GM21786 (cell line): ENCODE results near the gene ABITRAM.
"Not testable (repeated sequence)": the region's sequence is repeated elsewhere in the genome, so short reads cannot be mapped to it uniquely, and the experiment has no call there.

ENCODE experiments used
- ATAC-seq: cut with Tn5 transposase; IDR thresholded peaks from one replicate; pipeline ENCODE4 v1.9.1; 2021; ENCODE audit not compliant: unreplicated experiment

Gene ABITRAM

DNA sequence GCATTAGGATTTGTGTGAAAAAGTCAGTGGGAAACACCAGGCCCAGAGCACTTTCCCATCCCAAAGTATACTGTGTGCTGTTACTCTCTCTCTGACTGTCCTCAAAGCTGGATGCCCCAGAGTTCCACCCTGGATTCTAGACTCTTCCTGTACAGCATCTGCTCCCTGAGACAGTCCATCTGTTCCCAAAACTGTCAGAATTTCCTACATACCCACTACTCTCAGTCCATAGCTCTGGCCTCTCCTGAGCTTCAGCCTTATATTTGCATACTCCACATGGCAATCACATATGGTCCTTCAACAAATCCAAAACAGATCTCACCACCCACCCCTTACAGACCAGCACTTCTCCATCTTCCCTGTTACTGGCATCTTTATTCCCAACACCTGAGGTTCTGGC lies 9.7 kb upstream of the ABITRAM start:
- ATAC-seq = no peak

DNA sequence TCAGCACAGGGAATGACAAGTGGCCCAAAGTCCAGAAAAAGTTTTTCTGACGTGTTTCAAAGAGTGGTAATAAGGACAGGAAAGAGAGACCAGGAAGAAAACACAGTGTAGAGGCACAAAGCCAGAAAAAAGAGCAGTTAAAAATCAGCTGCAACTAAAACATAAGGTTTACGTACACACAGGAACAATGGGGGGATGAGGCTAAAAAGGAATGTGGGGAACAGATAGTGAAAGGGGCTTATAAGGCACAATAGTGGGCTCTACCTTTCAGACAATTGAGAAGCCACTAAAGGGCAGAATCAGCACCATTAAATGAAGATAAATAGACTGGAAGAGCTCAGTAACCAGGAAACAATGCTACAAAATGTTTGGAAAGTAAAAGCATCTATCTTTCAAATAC lies 5.8 kb upstream of the ABITRAM start:
- ATAC-seq = no peak

DNA sequence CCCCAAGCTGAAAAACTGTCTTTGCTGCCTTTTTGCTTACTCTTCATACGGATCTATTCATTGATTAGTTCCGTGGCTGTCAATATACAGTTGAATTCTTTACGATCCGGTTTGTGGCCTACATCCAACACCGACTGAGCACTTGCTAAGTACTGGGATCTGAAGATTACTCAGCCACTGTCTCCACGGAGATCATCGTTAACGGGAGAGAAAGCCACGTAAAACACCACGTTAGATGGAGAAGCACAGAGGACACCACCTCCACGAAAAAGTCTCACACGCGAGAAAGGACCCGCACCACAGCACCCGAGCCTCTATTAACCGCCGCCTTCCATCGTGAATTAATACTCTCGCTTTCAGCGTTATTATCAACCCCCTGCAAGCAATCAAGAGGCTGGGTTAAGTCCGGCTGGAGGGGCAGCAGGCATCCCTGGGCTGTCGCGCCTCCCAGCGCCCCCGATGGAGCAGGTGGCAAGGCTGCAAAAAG lies 926 bp upstream of the ABITRAM start:
- no peak for ATAC-seq

DNA sequence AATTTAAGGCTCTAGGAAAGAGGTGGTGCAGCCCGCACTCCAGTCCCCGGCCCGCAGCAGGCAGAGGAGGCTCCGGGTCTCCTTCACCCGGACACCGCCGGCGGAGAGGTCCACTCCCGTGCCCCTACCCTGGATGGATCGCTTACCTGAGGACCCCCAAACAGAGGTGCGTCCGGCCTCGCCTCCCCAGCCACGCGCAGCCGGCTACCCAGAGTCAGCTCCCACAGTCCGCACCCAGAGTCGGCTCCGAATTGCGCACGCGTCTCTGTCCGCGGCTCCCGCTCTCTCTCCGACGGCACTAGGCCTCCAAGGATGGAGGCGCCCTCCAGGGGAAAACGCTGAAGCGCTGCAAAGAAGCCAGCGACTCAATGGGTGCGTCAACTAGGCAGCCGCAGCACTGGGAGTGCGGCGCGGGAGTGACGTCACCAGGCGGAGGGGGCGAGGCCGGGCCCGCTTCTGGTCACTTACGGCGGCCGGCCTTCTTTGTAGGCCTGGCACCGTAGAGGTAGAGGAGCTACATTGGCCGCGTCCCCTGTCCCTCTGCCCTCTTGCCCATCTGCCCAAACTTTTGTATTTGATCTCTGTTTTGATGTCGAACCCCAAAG lies 380 bp upstream of the ABITRAM start, which contains the start of gene ELP1:
Gene ELP1 (minus strand): TSS at position 407 of the 605 bp plus-strand sequence. CDS start 2,978 bp downstream, outside the sequence.
- ATAC-seq = peak; percentile 86

DNA sequence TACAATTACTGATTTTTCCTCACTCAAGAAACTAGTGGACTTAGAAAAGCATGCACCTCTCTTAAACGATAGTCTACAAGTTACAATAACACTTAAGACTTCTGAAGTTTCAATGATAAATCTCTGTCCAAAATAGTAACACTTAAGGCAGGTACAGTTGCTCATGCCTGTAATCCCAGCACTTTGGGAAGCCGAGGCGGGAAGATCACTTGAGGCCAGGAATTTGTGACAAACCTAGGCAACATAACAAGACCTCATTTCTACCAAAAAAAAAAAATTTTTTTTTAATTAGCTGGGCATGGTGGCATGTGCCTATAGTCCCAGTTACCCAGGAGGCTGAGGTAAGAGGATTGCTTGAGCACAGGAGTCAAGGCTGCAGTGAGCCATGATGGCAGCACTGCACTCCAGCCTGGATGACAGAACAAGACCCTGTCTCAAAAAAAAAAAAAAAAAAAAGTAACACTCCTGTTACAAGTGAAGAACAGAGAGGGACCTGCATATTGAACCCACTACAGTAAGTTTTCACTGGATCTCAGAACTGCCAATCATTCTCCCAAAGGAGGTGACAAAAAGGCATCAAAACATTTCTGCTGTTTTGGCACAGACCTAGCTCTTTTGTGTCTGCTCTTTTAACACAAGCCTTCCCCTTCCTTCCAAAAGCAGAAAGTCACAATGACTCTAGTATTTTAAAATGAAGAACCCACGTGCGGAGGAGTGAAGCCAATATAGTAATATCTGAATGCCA lies 3.5 kb downstream of the ABITRAM start:
- no peak for ATAC-seq

DNA sequence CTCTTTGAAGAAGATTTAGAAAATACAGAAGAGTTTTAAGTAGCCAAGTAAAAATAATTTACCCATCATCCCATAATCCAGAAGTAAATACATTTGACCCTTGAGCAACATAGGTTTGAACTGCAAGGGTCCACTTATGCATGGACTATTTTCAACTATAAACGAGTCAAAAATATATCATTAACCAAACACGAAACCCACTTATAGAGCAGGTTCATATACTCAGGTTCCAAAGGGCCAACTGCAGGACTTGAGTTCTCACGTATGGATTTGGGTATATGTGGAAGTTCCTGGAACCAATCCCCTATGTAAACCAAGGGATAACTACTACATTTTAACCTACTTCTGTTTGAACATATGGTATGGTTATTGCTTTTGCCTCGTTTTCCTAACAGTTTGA lies 5.8 kb downstream of the ABITRAM start:
- no peak for ATAC-seq

DNA sequence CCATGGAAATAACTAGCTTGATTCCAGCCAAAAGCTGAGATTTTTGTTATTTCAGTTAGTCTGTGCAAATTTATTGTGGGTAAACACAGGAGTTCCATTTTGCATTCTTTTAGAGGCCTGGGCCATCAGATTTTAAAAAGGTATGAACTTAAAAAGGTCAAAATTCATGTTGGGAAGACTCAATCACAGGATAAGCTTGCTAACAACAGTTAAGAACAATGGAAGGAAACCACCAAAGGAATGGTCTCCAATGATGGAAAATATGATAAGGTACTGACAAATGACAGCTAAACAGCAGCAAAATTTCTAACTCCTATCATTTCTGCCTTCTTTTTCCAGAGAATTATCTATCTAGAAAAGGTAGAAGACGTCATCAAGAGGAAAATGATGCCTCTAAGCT lies 16.0 kb downstream of the ABITRAM start:
- no peak for ATAC-seq

DNA sequence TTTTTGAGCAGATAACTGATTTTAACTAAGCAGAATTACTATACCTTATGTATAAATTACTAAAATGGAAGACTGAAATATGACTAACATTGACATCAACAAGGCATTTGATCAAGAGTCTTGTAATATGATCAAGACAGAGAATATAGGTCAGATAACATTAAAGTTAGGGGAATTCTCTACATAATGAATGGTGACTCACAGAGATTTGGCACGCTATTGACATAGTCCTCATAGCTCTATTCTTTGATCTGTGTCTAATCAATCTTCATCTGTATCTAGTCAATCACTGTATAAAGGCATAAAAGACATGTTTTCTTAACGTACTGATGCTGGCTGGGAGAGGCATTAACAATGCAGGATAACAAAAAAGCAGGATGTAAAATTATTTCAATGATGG lies 17.4 kb downstream of the ABITRAM start:
- ATAC-seq = no peak

DNA sequence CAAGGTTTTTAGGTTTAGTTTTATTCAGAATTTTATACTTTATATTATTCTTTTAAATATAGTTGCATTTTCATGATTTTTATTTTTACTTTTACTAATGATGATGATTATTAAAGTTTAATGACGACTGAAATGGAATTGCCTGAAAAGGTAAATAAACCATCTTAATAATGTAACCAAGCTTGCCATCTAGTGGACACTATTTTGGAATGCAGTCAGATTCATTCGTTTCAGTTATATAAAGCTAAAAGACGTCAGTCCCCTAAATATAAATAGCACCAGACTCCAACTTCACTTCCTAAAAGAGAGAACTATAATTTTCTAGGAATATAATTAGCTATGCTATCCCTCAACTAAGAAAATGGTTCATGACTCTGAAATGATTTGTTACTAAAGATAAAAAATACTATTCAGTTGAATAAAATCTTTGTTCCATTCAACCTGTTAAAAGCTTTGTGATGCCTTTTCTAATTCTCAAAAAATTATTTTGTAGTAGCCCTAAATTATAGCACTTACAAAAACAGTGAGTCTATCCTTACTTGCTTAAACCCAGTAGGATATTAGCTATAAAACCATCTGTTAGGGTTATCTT lies 19.9 kb downstream of the ABITRAM start:
- ATAC-seq = no peak

DNA sequence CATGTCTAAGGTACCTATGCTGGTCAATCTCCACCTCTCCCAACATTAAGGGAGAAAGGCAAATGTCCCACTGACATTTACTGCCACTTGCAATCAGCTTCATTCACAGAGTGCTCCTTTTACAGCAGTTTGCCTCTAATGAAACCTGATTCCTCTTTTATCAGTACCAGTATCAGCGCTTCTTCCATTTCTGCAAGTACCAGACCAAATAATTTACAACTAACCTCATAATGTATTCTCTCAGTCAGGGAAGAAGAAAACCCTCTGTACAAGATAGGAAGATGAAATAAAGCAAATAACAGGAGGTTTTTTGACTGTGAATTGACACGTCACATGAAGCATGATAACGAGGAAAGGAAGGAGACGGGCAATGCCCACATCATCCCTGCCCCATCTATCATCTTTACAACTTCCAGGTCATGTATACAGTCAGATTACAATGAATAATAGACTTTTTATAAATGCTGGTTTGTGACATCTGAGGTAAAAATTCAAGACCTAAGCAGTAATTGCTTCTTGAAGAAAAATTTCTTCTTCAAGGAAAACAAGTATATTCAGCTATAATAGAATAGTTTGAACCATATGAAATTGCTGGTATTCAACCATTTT lies 21.9 kb downstream of the ABITRAM start:
- ATAC-seq = no peak

DNA sequence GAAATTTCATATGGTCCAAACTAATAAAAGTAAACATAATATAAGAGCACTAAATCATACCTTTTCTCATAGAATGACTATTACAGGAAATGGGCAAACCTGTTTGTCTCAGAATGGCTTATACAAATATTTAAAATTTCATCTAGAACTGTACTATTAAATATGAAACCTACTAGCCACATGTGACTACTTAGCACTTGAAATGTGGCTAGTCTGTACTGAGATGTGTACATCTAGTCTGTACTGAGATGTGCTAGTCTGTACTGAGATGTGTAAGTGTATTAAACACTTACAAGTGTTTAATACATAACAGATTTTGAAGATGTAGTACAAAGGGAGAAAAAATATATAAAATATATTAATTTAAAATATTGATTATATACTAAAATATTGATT lies 22.4 kb downstream of the ABITRAM start:
- no peak for ATAC-seq

DNA sequence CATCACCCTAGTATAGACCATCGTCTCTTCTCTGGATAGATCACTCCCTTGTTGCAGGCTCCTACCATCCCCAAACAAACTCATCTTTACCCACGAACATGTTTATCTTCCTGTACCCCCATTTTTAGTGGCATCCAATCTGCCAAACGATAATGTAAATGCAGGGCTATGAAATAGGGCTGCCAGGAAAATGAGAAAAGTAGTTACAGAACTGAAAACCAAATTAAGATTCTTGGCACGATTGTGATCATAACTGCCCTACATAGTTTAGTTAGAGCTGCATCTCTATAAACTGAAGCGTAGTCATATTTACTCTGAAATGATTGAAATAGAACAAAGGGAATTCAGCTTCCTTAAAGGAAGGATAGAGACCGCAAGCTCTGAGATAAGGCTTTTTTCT lies 26.1 kb downstream of the ABITRAM start:
- ATAC-seq = no peak

DNA sequence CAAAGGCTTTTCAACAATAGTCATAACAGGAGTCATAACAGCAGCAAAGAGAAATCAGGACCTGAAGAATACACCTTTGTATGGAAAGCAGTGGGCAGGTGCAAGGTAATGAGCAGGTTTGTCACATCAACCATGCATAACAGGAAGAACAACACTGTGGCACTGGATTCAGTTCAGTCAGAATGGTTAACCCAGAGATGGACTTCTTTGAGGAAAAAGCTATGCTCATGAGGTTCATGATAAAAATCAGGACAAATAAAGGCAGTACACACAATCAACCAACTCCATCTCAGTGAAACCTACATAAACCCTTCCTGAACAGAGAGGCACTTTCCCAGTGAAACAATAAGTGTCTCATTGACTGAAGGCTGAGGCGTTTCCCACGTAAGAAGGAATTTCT lies 27.0 kb downstream of the ABITRAM start:
- no peak for ATAC-seq

DNA sequence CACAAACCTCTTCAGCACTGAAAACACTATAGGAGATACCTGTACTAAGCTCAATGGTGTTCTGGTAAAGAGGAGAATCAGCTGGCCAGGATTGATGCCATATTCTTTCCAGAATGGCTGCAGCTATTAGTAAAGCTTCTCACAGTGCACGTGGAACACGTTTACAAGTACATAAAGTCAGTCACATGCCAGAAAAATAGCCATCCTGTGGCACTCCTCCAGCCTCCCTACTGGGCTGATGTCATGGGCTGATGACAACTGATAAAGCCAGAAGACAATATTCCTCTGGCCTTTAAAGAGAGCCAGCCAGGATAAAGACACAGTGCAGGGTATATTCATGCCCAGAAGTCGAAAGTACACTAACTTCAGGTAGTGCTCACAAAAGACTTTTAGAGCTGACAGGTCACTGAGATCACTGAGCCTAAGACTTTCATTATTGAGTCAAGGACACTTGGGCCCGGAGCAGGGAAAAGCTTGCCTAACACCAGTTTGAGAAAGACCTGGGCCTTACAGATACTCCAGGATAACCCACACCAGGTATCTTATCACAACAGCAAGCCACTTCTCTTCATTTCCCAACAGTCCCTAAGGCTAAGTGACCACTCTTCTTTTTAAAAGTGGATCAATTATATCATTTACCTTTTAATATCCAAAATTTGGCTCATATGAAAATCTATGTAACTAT lies 29.4 kb downstream of the ABITRAM start:
- no peak for ATAC-seq

DNA sequence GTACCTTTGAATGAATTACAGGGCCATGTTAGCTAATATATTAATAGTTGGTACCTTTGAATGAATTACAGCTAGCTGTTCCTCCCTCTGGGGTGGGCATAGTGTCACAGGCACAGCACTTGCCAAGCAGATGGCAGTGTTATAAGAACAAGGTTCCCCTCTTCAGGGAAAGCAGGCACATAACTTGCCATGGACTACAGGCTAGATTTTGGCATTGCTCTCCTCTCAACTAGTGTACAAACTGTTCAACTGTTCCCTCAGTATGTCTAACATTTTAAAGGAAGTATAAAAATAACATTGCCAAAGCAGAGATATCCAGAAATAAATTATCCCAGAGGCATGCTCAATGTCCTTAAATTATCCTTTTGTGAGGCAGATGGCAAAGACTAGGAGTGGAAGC lies 33.7 kb downstream of the ABITRAM start:
- ATAC-seq = no peak

DNA sequence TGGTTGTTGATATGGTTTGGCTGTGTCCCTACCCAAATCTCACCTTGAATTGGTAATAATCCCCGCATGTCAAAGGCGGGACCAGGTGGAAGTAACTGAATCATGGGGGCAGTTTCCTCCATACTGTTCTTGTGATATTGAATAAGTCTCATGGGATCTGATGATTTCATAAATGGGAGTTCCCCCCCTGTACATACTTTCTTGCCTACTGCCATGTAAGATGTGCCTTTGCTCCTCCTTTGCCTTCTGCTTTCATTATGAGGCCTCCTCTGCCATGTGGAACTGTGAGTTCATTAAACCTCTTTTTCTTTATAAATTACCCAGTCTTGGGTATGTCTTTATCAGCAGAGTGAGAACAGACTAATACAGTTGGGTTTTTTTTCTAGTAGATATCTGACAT lies 37.2 kb downstream of the ABITRAM start:
- ATAC-seq = not testable (repeated sequence)

DNA sequence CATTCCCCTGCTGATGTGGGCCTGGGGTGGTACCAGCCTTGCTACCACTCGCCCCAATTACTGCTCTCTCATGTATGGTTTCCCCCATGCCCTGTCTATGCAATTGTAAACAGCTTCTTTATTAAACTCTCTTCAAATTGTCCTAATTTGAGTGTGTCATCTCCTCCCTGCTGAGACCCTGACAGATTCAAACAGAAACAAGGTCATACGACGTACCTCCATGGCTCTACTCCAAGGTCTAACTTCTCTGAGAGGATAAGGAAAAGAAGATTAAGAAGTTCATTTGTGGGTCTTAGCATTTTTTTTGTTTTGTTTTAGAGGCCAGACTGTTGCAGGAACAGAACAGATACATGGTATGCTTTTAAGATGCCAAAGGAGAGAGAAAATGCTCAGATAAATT lies 38.0 kb downstream of the ABITRAM start:
- ATAC-seq = no peak

DNA sequence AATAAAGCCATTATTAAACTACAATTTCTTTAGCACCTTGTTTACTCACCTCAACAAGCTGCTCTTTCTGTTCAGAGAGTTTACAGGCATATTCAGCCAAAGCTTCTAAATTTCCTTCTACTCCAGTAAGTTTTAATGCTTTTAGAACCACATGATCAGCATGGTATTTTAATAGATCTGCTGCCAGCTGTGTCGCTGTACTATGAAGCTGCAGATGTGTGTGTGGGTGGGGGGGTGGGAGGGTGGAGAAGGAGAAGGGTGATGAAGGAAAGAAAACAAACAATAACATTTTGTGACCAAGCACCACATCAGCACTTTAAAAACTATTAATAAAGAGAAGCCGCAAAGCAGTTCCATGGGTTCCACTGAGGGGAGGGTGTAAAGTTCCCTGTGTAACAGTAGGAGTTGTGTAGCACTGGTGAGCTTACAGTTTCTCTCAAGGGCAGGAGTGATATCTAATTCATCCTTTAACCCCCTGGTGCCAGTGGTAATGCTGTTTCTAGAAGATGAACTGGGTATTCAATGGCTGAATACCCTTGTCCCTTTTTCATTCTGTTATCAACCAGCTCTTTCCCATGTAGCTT lies 38.5 kb downstream of the ABITRAM start:
- ATAC-seq = no peak

DNA sequence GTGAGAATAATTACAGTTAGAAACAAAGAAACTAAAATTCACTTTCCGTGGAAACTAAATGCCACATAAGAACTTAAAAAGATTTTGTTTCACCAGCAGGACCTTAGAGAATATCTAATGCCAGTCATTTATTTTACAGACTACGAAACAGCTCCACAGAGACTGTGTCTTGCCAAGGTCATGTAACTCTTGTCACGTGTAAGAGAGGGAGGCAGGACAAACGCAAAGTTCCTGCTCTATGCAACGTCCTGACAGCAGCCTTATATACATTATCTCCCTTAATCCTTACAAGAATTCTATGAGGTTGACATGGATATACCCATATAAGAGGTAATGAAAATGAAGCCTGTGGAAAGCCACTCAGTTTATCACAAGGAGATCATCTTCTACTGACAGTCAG lies 39.7 kb downstream of the ABITRAM start:
- ATAC-seq = no peak

DNA sequence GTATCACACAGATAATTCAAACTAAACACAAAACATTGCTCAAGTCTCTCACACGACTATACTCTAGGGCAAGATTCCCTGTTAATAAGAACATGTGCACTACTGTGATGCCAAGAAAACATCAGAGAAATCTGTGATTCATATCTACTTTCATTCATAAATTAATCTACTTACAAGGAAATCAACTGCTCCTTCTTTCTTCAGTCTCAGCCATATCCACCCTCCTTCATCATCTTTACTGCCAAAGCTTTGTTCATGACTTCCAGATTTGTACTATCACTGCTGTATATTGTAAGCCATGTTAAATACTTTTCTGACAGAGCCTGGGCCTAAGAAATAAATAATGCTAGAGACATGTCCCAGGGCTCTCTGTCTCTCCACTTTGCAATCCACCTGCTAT lies 44.0 kb downstream of the ABITRAM start:
- ATAC-seq = no peak

DNA sequence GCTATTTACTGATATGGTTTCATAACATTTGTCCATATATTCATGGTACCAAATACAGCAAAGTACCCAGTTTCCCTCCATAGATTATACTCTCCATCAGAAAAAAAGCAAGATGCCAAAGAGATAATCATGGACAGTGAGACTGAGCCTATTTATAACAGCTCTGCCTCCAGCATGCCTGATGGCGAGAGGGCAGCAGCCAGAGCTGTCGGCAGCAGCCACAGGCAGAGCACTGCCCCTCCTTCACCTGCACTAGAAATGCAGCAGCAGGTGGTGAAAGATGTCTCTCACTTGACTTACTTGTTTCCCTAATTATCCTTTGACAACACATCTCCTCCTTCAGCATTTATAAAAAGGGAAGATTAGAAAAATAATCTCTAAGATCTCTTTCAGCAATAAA lies 46.7 kb downstream of the ABITRAM start:
- ATAC-seq = no peak
